HG03066 (cell line): Measurements from ENCODE around the gene SLC39A11.
"Not testable (repeated sequence)": the region's sequence is repeated elsewhere in the genome, so short reads cannot be mapped to it uniquely, and the experiment has no call there.

Experiments
- ATAC-seq: cut with Tn5 transposase; IDR thresholded peaks from one replicate; pipeline ENCODE4 v1.9.1; 2021; ENCODE audit warnings: low read depth; ENCODE audit not compliant: unreplicated experiment

The SLC39A11 gene

DNA sequence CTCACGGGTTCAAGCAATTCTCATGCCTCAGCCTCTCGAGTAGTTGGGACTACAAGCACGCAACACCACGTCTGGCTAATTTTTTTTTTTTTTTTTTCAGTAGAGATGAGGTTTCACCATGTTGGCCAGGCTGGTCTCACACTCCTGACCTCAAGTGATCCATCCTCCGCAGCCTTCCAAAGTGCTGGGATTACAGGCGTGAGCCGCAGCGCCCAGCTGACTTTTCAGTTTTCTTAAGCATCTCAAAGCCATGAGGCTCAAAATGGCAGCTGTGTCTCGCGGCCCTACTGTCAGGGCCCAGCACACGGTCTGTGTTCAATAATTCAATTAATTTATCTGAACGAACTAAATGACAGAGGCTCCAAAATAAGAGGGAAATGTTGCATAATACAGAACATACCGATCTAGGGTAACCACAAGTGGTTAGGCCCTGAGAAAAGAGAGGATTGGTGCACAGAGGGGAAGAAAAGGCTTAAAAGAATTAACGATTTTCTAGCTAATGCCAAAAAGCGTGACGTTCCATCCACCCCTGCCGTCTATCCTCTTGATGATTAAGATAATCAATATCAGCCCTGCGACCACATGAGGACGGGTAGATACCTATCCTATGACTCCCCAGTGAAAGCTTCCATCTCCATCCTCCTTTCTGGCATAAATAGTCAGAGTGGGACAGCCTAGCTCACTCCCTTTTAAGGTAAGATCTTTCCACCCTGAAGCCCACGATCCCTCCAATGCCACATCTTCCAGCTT, 136.9 kb downstream of the SLC39A11 start:
- ATAC-seq, result no peak

DNA sequence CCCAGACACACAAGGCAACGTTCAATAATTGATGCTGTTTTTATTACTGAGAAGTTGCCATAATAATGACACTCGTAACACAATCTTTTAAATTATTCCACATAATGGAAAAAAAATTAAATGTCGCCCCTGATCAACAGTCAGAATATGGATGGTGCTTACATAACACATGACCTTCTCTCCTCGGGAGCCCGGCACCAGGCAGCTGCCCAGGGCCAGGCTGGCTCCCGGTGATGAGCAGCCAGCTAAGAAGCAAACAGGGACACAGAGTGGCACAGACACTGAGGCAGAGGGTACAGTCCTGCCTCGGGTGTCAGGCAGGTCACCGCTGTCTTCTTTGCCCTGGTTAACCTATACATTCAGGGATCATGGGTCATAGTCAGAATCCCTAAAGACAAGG, 137.9 kb downstream of the SLC39A11 start:
- no peak for ATAC-seq

DNA sequence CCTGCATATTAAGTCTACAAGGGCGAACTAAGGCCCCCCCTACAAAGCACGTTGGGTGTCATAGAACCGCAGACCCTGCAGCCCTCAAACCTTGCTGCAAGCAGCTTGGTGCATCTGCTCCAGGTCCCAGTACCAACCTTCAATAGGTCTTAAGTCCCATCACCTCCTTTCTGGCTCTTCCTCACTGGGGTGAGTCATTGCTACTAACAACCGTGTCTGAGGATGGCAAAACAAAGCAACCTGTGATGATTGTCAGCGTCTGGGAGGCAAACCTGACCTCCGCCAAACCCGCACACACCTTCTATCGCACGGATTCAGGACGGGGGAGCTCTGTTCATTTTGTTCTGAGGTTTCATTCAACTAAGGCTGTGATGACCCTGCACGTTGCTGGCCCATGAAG, 138.9 kb downstream of the SLC39A11 start:
- ATAC-seq, result no peak

GRCh38 chr17:72952641-72953315, 139.7 kb downstream of the SLC39A11 start:
- no peak for ATAC-seq

GRCh38 chr17:72952220-72952619, 140.3 kb downstream of the SLC39A11 start:
- no peak for ATAC-seq

GRCh38 chr17:72950242-72950931, 142.1 kb downstream of the SLC39A11 start:
- no peak for ATAC-seq

- ATAC-seq, result no peak
These were observed 144.4 kb downstream of the SLC39A11 start for GRCh38 chr17:72948115-72948514.

DNA sequence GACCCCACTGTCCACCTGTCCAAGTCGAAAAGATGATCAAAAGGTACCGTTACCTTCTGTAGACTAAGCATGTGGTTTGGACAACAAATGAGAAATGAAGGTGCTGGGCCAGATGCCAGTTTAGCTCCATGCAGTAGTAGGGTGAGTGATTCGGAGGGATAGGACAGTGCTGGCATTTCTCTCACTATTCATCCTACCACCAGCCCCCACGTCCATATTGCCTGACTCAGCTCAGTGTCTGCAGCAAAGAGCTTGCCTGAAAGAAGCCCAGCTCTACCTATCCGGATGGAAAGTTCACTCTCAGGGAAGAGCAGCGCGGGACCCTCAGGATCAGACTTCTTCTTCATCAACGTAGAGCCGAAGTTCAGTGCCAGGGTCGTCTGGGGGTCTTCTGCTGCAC, 145.0 kb downstream of the SLC39A11 start:
- ATAC-seq, result no peak

GRCh38 chr17:72946696-72947095, 145.8 kb downstream of the SLC39A11 start:
- no peak for ATAC-seq

DNA sequence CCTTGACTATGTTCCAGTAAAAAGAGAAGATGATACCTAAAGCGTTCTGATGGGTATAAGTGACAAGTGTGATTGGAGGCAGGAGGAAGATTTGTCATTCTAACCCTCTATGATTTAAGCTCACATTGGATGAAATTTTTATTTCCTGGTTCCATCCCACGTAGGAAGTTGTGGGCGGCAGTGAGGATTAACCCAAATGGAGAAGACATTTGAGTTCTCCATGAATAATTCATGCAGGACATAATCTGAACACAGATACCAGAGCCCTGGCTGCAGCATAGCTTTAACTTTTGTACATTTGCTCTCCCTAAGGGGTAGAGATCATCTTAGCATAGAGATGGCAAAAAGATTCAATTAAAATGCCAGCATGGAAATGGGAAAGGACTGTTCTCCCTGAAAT, 146.3 kb downstream of the SLC39A11 start:
- ATAC-seq, result no peak

- ATAC-seq, result no peak
These were observed 147.0 kb downstream of the SLC39A11 start for GRCh38 chr17:72945473-72945872.

GRCh38 chr17:72943826-72944689, 148.4 kb downstream of the SLC39A11 start:
- no peak for ATAC-seq

DNA sequence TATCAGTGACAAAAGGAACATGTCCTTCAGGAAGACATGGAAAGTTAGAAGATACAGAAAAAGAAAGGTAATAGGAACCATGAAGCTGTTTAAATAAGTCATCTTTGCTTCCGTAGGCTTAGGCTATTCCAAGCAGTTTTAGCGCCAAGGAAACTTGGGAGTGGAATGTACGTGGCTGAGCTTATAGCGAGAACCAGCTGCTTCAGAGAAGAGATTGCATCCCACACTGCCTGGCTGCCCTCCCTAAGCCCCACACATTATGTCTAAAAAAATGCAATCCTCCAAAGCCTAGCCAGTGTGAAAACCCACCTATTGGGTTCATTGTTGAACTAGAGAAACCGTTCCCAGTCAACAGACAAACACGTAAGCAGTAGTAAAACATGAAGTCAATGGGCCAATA, 149.9 kb downstream of the SLC39A11 start:
- no peak for ATAC-seq

DNA sequence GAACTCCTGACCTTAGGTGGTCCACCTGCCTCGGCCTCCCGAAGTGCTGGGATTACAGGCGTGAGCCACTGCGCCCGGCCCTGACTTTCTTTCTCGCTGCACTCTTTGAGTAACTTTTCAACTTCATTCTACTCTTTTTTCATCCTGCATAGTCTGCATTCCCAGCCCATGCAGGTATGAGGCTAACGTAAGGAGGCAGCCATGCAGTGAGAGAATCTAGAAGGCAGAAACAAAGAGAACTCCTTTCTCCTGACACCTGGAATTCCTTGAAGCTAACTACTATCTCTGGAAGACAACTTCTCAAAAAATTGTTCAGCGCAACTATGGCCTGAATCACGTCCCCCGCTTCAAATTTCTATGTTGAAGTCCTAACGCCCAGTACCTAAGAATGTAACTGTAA, 152.0 kb downstream of the SLC39A11 start:
- no peak for ATAC-seq

GRCh38 chr17:72938482-72938881, 154.0 kb downstream of the SLC39A11 start:
- no peak for ATAC-seq

DNA sequence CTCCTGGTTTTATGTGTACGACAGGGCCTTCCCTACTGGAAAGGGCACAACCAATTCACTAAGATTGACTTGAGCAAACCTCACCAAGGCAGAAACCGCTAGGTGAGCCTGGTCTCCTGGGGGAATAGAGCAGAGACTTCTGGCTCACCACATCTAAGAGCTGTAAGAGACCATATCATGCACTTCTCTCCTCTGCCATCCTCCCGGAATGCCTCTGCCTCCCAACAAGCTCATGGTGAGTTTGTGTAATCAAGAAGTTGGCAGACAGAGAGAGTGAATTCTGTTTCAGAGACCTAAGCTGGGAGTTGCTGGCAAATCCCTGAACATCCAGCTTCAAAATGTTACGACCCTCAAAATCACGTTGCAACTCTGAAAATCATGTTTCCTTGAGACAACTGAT, 154.8 kb downstream of the SLC39A11 start:
- no peak for ATAC-seq

DNA sequence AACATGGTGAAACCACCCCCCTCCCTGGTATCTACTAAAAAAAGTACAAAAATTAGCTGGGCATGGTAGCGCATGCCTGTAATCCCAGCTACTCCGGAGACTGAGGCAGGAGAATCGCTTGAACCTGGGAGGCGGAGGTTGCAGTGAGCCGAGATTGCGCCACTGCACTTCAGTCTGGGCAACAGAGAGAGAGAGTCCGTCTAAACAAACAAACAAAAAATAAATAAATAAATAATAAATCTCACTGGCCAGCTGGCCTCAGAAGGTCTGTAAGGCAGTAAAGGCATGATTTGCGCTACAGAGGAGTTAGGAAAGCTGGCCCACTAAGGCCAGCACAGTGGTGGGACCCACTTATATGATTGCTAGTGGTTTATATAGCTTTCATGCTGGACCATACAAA, 155.2 kb downstream of the SLC39A11 start:
- ATAC-seq, result not testable (repeated sequence)

GRCh38 chr17:72935984-72936383, 156.5 kb downstream of the SLC39A11 start:
- no peak for ATAC-seq

GRCh38 chr17:72934927-72935326, 157.6 kb downstream of the SLC39A11 start:
- no peak for ATAC-seq

GRCh38 chr17:72931635-72932034, 160.9 kb downstream of the SLC39A11 start:
- ATAC-seq, result no peak

DNA sequence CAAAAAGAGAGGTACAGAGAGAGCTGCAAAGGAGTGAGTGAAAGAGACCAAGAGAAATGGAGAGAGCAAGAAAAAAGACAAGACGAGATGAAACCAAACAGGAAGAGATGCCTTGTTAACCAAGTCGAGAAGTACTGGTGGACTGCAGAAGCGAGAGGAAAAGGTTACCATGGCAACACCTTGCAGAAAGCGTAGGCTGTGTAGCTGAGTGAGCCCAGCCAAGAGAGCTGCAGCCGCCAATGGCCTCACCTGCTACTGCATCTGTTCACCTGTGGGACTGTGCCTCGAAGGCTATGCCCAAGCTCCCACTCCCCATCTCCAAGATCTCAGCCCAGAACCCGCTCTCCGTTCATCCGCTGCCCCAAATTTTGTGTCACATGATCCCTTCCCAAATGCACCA, 161.3 kb downstream of the SLC39A11 start:
- ATAC-seq, result no peak
